ENCODE results near the gene OR56A1. TPM values are rescaled to one million over a fixed set of nuclear protein-coding genes. Genes with fewer than 3 reads are reported as not detected.

Gene OR56A1
- total RNA-seq, 4 donors from 2014 or later: not detected

DNA sequence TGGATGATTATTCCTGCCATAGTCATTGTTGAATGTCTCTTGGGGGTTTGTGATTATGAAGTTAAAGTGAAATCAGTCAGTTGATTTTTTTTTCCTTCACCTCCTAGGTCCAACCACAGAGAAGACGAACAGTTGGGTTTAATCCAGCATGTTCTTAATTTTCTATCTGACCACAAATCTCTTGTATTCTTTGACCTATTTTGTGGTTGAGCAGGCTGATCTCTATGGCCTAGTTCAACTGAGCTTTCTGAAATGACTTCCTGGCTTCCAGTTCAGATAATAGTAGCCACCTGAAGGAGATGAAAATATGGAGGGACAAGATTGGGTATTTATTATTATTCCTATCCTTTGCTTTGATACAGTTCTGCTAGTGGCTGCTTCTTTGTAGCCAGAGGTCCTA lies 57.0 kb downstream of the OR56A1 start:
- TF ChIP-seq, protein P1, sequence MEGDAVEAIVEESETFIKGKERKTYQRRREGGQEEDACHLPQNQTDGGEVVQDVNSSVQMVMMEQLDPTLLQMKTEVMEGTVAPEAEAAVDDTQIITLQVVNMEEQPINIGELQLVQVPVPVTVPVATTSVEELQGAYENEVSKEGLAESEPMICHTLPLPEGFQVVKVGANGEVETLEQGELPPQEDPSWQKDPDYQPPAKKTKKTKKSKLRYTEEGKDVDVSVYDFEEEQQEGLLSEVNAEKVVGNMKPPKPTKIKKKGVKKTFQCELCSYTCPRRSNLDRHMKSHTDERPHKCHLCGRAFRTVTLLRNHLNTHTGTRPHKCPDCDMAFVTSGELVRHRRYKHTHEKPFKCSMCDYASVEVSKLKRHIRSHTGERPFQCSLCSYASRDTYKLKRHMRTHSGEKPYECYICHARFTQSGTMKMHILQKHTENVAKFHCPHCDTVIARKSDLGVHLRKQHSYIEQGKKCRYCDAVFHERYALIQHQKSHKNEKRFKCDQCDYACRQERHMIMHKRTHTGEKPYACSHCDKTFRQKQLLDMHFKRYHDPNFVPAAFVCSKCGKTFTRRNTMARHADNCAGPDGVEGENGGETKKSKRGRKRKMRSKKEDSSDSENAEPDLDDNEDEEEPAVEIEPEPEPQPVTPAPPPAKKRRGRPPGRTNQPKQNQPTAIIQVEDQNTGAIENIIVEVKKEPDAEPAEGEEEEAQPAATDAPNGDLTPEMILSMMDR (IDR thresholded peaks at IDR 0.05): no peak
- TF ChIP-seq POLR2A (IDR thresholded peaks at IDR 0.05): no peak
- intact Hi-C loops (cut with DNase I): no loop called here
- Histone ChIP-seq H3K4me3 (replicated peaks in 1 of 3) (no peak overlapping the region), H3K27me3 (no peaks in the 10 kb centered on the region), H3K4me1 (no peaks in the 10 kb centered on the region), H3K9me3 (no peaks in the 10 kb centered on the region), H3K27ac (no peak overlapping the region), H3K36me3 (no peaks in the 10 kb centered on the region)
- 74 to 83% methylated on average over 1 of the region's 1 CpG for WGBS, 2 donors
- DNase-seq: no peak

Small RNA genes within 50 kb of the gene (small RNA-seq; reads per million reads assigned to genes)
- not detected for gene RNA5SP329

Other genes starting within 250 kb of the OR56A1 start
- gene OR52N5, start 247.4 kb downstream of the OR56A1 start, total RNA-seq: not detected
- gene OR52N1, start 239.5 kb downstream of the OR56A1 start, total RNA-seq: not detected
- not detected for gene OR52N2, start 221.8 kb downstream of the OR56A1 start, total RNA-seq
- gene OR52E6, start 188.9 kb downstream of the OR56A1 start, total RNA-seq: not detected
- not detected for gene OR52E8, start 173.1 kb downstream of the OR56A1 start, total RNA-seq
- not detected for gene OR52E4, start 150.1 kb downstream of the OR56A1 start, total RNA-seq
- gene OR52E5, start 137.6 kb downstream of the OR56A1 start, total RNA-seq: not detected
- not detected for gene OR56A3, start 88.5 kb downstream of the OR56A1 start, total RNA-seq
- gene OR56A5, start 62.3 kb downstream of the OR56A1 start, total RNA-seq: not detected
- gene OR52L1, start 43.8 kb downstream of the OR56A1 start, total RNA-seq: not detected
- gene OR56A4, start 23.8 kb downstream of the OR56A1 start, total RNA-seq: not detected
- not detected for gene OR56B4, start 76.9 kb upstream of the OR56A1 start, total RNA-seq
- under 1 TPM in 1 of 4 donors, not detected in 3; 0.33 TPM for gene OR52B2, start 139.6 kb upstream of the OR56A1 start, total RNA-seq
- gene OR52W1, start 168.5 kb upstream of the OR56A1 start, total RNA-seq: not detected
- not detected for gene C11orf42, start 174.8 kb upstream of the OR56A1 start, total RNA-seq
- gene FHIP1B, start 203.9 kb upstream of the OR56A1 start, total RNA-seq: 10 to 100 TPM; 37.1 to 60.8 (median 43.6) TPM
- gene CNGA4, start 208.3 kb upstream of the OR56A1 start, total RNA-seq: under 1 TPM in 2 of 4 donors, not detected in 2; 0.39 to 0.67 TPM
- gene CCKBR, start 229.1 kb upstream of the OR56A1 start, total RNA-seq: 1 to 10 TPM in 1 of 4 donors, not detected in 3; 1.0 TPM

Data from thyroid gland (tissue), 4 donors.